Measurements from ENCODE around the gene ZCRB1.

DNA sequence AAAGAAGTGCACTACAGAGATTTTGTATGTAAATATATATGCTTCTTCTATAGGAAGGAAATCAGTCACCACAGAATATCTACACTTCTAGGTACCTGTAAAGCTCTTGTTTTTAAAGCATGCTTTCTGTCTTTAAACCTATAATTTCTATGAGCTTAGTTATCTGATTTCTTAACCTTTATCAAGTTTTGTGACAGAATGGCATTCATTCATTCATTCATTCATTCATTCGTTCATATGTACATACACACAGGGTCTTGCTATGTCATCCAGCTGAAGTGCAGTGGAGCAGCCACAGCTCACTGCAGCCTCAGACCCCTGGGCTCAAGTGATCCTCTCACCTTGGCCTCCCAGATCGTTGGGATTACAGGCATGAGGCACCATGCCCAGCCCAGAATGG lies 16.1 kb upstream of the ZCRB1 start:
- TF ChIP-seq POLR2A (IDR thresholded peaks at IDR 0.05): no peak
- TF ChIP-seq, protein P1, sequence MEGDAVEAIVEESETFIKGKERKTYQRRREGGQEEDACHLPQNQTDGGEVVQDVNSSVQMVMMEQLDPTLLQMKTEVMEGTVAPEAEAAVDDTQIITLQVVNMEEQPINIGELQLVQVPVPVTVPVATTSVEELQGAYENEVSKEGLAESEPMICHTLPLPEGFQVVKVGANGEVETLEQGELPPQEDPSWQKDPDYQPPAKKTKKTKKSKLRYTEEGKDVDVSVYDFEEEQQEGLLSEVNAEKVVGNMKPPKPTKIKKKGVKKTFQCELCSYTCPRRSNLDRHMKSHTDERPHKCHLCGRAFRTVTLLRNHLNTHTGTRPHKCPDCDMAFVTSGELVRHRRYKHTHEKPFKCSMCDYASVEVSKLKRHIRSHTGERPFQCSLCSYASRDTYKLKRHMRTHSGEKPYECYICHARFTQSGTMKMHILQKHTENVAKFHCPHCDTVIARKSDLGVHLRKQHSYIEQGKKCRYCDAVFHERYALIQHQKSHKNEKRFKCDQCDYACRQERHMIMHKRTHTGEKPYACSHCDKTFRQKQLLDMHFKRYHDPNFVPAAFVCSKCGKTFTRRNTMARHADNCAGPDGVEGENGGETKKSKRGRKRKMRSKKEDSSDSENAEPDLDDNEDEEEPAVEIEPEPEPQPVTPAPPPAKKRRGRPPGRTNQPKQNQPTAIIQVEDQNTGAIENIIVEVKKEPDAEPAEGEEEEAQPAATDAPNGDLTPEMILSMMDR (IDR thresholded peaks at IDR 0.05 in 4 of 5, conservative IDR thresholded peaks at IDR 0.05 in 1 of 5): no peak
